Measurements from ENCODE around the gene NUTM2F.
"Not testable (repeated sequence)": the region's sequence is repeated elsewhere in the genome, so short reads cannot be mapped to it uniquely, and the experiment has no call there.

The NUTM2F gene, protein sequence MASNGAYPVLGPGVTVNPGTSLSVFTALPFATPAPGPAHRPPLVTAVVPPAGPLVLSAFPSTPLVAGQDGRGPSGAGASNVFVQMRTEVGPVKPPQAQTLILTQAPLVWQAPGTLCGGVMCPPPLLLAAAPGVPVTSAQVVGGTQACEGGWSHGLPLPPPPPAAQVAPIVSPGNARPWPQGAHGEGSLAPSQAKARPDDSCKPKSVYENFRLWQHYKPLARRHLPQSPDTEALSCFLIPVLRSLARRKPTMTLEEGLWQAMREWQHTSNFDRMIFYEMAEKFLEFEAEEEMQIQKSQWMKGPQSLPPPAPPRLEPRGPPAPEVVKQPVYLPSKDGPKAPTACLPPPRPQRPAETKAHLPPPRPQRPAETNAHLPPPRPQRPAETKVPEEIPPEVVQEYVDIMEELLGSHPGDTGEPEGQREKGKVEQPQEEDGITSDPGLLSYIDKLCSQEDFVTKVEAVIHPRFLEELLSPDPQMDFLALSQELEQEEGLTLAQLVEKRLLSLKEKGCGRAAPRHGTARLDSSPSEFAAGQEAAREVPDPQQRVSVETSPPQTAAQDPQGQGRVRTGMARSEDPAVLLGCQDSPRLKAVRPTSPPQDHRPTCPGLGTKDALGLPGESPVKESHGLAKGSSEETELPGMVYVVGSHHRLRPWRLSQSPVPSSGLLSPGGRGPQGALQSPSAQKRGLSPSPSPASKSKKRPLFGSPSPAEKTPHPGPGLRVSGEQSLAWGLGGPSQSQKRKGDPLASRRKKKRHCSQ

DNA sequence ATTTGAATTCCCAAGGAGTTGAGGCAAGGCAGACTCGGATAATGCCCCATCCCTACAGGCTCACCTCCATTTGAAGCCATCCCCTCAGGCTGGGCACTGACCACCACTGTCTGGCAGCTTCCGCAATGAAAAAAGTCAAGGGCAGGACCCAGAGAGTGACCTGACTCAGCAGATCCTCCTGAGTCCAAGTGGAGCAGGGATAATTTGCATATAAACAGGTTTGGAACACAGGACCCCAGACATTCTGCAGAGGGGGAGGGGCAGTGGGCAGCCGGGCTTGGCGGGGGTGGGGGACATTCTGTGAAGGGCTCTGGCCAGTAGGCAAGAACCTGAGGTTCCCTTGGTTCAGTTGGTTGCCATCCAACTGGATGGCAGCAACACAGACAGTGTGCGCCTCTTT, at the start of gene NUTM2F:
TSS of gene NUTM2F (minus strand) at position 101 of the 400 bp plus-strand sequence. CDS start at position 80, 21 bp downstream.
- DNase-seq = not testable (repeated sequence)

DNA sequence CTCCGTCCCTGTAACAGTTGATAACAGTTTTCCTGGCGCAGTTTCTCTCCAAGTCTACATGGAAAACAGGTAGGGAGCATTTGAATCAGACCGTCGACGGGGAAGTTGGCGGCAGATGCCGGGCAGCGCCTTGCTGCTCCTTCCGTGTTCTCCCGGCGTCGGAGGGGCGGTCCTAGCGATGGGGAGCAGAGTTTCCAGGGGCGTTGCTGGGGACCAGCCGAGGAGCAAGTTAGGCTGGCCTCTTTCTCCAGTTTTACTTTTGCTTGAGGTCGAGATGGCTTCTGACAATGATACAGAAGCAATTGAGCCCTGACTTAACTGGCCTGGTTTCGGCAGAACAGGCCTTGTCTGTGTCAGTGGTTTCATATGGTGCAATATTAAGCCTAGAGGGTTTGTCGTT, 46.8 kb upstream of the NUTM2F start:
- not testable (repeated sequence) for DNase-seq

DNA sequence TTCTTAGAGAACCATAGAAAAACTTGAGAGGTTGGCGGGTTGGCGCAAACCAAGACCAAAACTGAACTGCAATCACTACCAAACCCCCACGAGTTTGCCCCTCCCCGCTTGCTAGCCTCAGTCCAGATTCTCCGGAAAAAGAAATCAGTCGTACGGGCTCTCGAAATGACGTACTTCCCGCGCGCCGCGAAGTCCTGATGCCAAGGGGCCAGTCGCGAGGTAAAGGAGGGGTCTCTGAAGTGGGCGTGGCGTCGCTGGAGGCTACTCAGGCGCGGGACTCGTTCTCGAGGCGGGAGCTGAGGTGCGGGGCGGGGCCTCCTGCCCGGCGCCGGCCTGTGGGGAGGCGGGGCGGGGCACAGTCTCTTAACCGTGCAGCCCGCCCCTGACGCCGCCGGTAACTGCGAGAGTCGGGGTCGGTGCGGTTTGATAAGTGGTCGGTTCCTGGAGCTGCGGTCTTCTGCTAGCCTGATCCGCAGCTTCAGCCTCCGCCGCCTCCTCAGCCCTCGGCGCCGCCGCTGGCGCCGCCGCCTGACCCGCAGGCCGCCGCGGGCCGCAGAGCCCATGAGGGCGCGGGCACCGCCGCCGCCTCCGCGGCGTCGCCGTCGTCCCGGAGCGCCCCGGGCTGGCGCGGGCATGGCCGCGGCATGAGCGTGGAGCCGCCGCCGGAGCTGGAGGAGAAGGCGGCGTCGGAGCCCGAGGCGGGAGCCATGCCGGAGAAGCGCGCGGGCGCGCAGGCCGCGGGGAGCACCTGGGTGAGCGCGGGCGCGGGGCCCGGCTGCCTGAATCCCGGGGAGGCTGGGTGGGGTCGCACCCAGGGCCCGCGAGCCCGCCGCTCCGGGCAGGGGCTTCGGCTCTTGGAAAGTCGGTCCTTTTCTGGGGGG, 46.0 kb upstream of the NUTM2F start:
- peak; percentile 62 to 92 for DNase-seq

DNA sequence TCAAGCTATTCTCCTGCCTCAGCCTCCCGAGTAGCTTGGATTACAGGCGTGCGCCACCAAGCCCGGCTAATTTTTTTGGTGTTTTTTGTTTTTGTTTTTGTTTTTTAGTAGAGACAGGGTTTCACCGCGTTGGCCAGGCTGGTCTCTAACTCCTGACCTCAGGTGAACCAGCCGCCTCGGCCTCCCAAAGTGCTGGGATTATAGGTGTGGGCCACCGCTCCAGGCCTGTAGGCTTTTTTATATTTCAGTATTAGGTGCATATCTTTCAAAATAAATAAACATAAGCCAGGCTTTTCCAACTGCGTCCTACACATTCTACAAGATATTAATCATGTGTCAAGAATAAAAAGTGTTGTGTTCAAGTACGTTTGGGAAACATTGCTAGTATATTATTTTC, 45.3 kb upstream of the NUTM2F start:
- not testable (repeated sequence) for DNase-seq

DNA sequence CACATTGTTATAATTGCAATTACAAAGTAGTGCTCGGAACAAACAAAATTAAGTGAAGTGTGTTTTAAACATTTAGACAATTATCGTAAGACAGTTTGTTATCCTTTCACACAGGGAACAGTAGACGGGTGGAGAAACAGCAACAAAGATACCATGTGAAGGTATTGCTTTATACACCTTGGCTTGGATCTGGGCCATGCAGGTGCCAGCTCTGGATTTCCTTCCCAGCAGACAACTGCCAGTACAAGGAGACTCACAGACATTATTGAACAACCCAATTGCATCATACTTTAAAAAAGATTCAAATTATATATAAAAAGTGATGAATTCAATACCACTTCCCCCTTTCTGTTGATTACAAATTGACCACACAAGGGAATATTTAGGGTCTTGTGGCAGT, 41.8 kb upstream of the NUTM2F start:
- not testable (repeated sequence) for DNase-seq

DNA sequence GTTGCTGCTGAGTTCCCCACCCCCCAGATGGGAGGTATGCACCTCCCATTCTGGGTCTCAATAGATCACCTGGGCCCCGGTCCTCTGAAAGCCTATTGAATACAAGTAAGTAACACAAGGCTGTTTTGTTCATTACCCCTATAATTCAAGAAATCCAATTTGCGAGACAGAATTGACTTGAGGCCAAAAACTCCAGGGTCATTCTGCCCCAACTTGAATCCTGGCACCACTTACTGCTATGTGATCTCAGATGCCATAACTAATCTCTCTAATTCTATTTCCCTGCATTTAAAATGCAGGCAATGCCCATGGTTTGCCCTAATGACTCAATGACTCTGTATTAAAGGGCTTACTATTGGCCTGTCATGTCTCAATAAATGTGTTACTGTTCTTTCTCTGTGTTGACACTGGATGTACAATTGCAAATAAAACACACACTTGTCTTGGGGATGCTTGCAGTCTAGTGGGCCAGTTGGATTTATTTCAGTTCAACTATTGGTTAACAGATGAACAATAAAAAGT, 35.7 kb upstream of the NUTM2F start:
- DNase-seq = not testable (repeated sequence)

DNA sequence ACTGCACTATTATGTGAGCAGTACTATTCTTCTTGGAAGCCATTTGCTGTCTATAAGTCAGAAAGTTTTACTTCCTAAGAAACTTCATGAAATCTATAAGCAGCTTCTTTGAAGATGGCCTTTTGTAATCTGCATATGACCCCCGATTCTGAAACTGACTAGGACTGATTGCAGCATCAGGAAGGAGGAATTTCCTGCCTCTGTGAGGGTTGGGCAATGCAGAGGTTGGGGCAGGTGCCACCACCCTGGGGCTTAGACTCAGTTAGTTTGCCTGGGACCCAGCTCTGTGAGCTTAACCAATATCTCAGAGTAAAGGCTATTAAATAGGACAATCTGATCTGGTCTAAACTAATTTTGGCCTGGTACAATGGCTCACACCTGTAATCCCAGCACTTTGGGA, 28.7 kb upstream of the NUTM2F start:
- DNase-seq = not testable (repeated sequence)

DNA sequence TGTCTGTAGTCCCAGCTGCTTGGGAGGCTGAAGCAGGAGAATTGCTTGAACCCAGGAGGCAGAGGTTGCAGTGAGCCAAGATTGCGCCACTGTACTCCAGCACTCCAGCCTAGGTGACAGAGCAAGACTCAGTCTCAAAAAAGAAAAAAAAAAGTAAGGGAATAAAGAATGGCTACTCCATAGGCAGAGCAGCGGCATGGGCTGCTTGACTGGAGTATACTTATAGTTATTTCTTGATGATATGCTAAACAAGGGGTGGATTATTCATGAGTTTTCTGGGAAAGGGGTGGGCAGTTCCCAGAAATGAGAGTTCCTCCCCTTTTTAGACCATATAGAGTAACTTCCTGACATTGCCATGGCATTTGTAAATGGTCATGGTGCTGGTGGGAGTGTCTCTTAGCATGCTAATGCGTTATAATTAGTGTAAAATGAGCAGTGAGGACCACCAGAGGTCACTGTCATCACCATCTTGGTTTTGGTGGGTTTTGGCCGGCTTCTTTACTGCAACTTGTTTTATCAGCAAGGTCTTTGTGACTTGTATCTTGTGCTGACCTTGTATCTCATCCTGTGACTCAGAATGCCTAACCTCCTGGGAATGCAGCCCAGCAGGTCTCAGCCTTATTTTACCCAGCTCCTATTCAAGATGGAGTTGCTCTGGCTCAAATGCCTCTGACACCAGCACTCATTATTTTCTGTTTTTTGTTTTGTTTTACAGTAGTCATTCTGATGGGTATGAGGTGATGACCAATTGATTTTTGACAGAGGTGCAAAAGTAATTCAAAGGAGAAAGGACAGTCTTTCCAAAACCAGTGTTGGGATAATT, 23.7 kb upstream of the NUTM2F start:
- not testable (repeated sequence) for DNase-seq

DNA sequence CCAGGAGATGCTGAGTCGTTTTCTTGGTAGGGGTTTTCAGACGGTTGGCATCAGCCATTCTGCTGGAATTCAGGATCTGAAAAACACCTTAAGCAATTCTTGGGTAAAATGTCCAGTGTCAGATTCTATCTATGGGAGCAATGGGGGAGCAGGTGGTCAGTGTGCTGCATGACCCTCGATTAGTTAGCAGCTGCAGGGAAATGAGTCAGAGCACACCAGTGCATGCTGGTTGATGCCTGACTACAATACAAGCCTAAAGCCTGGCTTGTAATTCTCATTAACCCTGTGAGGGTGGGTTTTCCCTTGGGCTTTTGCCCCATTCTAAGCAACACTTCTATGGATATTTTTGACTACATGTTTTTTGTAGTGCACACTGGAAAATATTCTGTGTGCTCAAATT, 20.3 kb upstream of the NUTM2F start:
- DNase-seq = not testable (repeated sequence)

DNA sequence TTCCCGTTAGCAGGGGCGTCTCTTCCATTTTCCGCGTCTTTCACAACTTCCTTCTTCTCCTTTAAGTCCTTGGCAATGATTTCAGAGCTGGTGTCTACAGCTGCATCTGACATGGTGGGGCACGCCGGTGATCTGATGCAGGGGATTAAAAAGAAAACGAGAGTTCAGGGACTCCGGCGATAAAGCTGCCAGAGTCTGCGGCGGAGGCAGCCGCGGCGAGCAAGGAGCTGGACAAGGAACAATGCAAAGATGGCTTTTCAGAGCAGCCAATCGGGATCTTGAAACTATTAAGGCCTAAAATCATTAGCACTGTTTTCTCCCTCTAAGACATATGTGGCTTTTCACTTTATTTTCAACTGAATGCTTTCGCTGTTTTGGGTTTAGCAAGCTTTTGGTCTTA, 19.0 kb upstream of the NUTM2F start:
- not testable (repeated sequence) for DNase-seq

DNA sequence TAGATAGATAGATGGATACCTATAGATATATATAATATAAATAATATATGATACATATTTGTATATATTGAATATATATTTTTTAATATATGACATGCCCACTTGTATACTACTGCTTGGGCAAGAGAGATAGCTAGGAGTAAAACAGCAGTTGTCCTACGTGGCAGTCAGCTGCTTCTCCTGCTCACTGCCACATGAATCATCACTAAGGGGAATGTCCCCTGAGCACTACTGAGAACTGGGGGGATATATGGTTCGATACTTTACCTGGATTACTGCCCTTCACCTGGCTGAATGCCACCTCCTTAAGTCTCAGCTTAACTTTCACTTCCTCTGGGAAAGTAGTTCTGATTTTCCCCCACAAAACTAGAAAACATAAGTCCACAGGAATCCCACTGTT, 13.3 kb upstream of the NUTM2F start:
- not testable (repeated sequence) for DNase-seq

DNA sequence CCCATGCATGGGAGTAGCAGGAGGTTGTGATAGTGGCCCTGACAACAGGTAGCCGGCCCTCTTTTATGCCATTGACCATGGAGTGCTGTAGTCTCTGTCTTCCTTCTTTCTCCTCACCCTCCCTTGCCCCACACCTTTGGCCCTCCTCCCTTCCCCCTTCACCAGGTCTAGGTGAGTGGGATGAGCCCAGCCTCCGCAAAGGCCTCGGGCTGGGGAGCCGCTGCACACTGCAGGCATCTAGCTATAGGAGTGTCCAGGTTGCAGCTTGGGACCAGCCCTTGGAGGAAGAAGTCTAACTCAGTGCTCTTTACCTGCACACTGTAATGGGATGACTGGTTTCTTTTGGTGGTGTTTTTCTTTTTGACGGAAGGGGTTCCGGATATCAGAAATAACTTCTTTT, 12.3 kb upstream of the NUTM2F start:
- DNase-seq = not testable (repeated sequence)

DNA sequence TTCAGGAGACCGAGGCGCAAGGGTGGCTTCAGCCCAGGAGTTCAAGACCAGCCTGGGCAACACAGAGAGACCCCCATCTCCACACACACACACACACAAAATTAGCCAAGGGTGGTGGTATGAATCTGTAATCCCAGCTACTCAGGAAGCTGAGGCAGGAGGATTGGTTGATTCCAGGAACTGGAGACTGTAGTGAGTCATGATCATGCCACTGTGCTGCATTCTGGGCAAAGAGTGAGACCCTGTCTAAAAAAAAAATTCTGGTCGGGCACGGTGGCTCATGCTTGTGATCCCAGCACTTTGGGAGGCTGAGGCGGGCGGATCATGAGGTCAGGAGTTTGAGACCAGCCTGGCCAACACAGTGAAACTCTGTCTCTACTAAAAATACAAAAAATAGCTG, 11.2 kb upstream of the NUTM2F start:
- not testable (repeated sequence) for DNase-seq

DNA sequence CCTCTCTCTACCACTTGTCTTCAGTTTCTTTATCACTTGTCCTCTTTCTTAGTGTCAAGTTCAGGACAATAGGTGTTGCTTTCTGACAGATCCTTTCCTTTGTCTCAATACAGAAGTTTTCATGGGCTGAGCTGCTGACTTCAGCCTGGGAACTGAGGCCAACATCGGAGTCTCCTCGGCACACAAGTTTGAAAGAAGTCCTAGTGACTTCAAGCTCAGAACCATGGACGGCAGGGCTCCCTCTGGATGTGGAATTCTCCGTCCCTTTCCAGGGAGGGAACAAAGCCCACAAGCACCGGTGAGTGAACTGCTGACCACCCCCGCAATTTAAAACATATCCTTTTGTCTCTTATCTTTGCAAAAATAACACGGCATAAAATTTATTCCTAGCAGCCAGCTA, 10.3 kb upstream of the NUTM2F start:
- not testable (repeated sequence) for DNase-seq

DNA sequence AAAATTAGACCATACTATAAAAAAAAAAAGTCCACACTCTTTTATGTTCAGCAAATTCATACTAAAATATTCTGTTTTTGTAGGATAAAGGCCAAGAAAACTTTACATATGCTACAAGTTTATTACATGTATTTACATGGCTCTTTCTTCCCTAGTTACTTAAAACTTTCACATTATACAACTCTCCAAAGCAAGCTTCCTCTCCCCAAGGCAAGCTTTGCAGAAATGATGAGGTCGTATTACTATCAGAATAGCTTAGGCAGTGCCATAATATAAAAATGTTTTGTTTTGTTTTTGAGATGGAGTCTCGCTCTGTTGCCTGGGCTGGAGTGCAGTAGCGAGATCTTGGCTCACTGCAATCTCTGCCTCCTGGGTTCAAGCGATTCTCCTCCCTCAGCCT, 8.0 kb upstream of the NUTM2F start:
- DNase-seq = not testable (repeated sequence)

DNA sequence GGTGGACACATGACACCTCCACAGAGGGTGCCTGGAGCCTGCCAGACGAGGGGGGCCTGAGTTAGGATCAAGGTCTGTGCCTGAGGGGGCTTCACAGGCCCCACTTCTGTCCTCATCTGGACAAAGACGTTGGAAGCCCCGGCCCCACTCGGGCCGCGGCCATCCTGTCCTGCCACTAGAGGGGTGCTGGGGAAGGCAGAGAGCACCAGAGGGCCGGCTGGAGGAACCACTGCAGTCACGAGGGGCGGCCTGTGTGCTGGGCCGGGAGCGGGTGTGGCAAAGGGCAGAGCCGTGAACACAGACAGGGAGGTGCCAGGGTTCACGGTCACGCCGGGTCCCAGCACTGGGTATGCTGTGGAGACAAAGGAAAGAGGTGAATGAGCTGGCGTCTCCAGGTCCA, 2.9 kb downstream of the NUTM2F start:
- DNase-seq = not testable (repeated sequence)

DNA sequence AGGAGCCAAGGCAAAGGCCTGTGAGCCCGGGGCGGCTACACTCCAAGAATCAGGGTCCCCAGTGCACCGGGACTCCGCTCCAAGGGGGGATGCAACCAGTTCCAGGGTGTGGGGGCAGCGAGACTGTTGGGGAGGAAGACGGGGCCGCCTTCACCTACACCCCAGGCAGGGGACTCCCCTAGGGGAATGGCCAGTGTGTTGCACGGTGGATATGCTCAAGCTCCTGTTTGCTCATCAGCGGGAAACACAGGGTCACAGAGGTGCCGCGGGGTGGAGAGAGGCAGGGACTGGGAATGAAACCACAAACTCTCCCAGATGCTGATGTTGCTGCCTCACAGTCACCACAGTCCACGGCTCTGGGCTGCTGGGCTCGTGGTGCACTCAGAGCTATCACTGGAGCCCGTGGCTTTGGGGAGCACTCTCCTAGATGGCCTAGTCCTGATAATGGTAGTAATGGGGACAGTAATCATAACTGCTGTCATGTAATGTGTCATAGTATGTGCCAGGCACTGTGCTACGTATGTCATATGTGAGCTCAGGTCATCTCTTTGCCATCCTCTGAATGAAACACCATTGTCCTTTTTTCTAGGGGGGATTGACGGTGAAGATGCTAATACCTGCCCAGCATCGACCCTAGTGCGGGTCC, 5.2 kb downstream of the NUTM2F start:
- not testable (repeated sequence) for DNase-seq

DNA sequence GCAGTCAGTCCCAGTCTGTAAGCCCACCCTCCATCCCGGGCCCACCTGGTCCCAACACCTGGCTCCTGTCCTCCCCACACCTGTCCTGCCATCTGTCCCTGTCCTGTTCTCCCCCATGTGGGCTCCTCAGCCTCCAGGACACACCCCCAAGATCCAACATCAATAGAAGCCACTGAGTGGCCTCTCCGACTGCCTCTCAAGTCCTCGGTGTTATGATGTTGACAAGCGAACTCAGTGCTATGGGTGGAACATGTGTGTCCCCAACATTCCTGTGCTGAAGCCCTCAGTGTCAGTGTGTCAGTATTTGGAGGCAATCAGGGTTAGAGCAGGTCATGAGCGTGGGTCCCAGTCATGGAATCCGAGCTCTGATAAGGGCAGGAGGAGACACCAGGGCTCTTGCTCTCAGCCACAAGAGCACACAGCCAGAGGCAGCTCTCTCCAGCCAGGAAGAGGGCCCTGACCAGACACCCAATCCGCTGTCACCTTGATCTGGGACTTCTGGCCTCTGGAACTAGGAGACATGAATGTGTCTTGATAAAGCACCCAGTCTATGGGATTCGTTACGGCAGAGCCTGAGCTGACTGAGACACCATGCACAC, 6.0 kb downstream of the NUTM2F start:
- DNase-seq = not testable (repeated sequence)

DNA sequence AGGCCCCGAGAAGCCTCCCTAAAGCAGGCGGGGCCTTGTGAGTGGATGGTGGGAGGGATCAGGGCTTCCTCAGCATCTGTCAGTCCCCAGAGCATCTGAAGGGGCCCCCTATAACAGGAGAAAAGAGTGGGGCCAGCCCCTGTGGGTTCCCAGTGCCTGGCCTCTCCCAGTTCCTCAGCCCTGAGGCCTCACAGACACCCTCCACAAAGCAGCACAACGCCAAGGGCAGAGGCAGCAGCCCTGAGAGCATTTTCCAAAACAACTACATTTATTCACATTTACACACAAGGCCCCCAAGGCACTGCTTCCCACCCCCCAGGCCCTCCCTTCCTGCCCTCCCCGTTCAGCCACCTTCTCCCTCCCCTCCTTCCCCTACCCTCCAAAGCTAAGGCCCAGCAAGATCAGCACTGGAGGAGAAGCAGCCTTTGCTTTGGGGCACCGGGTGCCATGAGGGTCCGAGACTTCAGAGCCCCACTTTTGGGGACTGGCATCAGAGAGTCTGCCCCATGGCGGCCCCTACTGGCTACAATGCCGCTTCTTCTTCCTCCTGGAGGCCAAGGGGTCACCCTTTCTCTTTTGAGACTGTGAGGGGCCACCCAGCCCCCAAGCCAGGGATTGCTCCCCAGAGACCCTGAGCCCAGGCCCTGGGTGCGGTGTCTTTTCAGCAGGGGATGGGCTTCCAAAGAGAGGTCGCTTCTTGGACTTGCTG, 10.3 kb downstream of the NUTM2F start:
- not testable (repeated sequence) for DNase-seq

DNA sequence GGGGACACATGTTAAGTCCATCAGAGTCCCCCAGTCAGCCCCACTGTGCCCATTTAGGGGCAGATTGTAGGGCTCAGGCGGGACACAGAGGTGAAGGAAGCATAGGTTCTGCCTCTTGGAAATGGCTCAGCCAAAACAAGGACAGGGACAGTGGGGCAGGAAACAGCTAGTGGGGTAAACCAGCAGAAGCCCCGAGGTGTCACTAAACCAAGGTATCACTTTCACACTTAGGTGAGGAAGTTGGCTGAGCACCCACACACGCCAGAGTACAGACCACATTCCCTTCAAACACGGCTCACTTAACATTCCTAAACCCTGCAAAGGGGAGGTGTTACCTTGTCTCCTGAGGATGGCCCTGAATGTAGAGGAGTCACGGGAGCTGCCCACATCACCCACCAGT, 12.2 kb downstream of the NUTM2F start:
- not testable (repeated sequence) for DNase-seq
